Activated CD4-positive, CD25-positive, alpha-beta regulatory T cell (primary cell): ENCODE results near the gene FARP1.

Experiments used
- DNase-seq, 4 experiments: peaks; one replicate each; lab custom pipeline; 2025; lab: John Stamatoyannopoulos, UW

The FARP1 gene

GRCh38 chr13:98310485-98311199 is 167.7 kb downstream of the FARP1 start:
- DNase-seq, result no peak

GRCh38 chr13:98311200-98311548 is 168.3 kb downstream of the FARP1 start:
- DNase-seq, result no peak

GRCh38 chr13:98312606-98313005 is 169.7 kb downstream of the FARP1 start:
- no peak for DNase-seq

- DNase-seq, result no peak
These were observed 170.4 kb downstream of the FARP1 start for GRCh38 chr13:98313023-98313921.

- DNase-seq, result no peak
These were observed 171.0 kb downstream of the FARP1 start for GRCh38 chr13:98313922-98314292.

GRCh38 chr13:98315466-98315865 is 172.6 kb downstream of the FARP1 start:
- no peak for DNase-seq

- no peak for DNase-seq
These were observed 173.0 kb downstream of the FARP1 start for GRCh38 chr13:98315902-98316301.

GRCh38 chr13:98317573-98318171 is 174.8 kb downstream of the FARP1 start:
- DNase-seq, result no peak

- no peak for DNase-seq
These were observed 175.5 kb downstream of the FARP1 start for GRCh38 chr13:98318263-98318878.

- DNase-seq, result no peak
These were observed 177.7 kb downstream of the FARP1 start for GRCh38 chr13:98320561-98321105.

GRCh38 chr13:98321395-98321794 is 178.5 kb downstream of the FARP1 start:
- DNase-seq, result no peak

GRCh38 chr13:98322091-98322718 is 179.3 kb downstream of the FARP1 start:
- no peak for DNase-seq

- DNase-seq, result no peak
These were observed 181.2 kb downstream of the FARP1 start for GRCh38 chr13:98324105-98324504.

GRCh38 chr13:98325724-98326123 is 182.8 kb downstream of the FARP1 start:
- DNase-seq, result no peak

- DNase-seq, result no peak
These were observed 183.4 kb downstream of the FARP1 start for GRCh38 chr13:98326291-98326690.

- no peak for DNase-seq
These were observed 184.7 kb downstream of the FARP1 start for GRCh38 chr13:98327371-98328270.

- no peak for DNase-seq
These were observed 185.6 kb downstream of the FARP1 start for GRCh38 chr13:98328511-98328910.

- no peak for DNase-seq
These were observed 189.3 kb downstream of the FARP1 start for GRCh38 chr13:98332222-98332621.

- DNase-seq, result no peak
These were observed 189.8 kb downstream of the FARP1 start for GRCh38 chr13:98332691-98333090.

GRCh38 chr13:98333486-98333885 is 190.6 kb downstream of the FARP1 start:
- no peak for DNase-seq
